Cardiac fibroblast (primary cell): Measurements from ENCODE around the gene EOLA1.
"Not testable (repeated sequence)": the region's sequence is repeated elsewhere in the genome, so short reads cannot be mapped to it uniquely, and the experiment has no call there.

ENCODE experiments used
- DNase-seq, 2 donors: peaks; one replicate each; pipeline versions ENCODE4 v3.0.0 to v3.0.0-alpha.2; 2010; ENCODE audit warnings: low read depth in 2 of 2
- H3K4me3 ChIP-seq, 2 donors: replicated peaks in 1 of 2; 1 replicate in 1 of 2; 2 replicates in 1 of 2; pipeline ENCODE4 v1.5.1; 2011; ENCODE audit warnings: low read depth in 2 of 2, low read length in 2 of 2, mild to moderate bottlenecking in 2 of 2, moderate library complexity in 1 of 2
- CTCF ChIP-seq: IDR thresholded peaks from one replicate; pipeline ENCODE4 v1.5.1; 2011; ENCODE audit warnings: low read depth, mild to moderate bottlenecking, low read length, inconsistent platforms

The EOLA1 gene

GRCh38 chrX:149497626-149498025 lies 43.2 kb upstream of the EOLA1 start:
- no peak for TF ChIP-seq CTCF
- peak in 1 of 2 donors; percentile 67 for DNase-seq
- H3K4me3 ChIP-seq: no peak overlapping the region

DNA sequence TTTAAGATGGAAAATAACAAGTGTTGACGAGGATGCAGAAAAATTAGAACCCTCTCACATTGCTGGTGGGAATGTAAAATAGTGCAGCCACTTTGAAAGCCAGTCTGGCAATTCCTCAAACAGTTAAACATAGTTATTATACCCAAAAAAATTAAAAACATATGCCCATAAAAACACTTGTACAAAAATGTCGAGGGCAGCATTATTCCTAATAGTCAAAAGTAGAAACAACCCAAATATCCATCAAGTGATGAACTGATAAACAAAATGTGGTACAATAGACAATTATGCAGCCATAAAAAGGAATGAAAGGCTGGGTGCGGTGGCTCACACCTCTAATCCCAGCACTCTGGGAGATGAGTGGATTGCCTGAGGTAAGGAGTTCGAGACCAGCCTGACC lies 42.0 kb upstream of the EOLA1 start:
- no peak for DNase-seq
- H3K4me3 ChIP-seq: no peak overlapping the region

GRCh38 chrX:149499766-149500165 lies 41.0 kb upstream of the EOLA1 start:
- H3K4me3 ChIP-seq: no peak overlapping the region
- DNase-seq: no peak
- no peak for TF ChIP-seq CTCF

More for the DNA sequence above, 42.0 kb upstream of the EOLA1 start:
- TF ChIP-seq CTCF: no peak

DNA sequence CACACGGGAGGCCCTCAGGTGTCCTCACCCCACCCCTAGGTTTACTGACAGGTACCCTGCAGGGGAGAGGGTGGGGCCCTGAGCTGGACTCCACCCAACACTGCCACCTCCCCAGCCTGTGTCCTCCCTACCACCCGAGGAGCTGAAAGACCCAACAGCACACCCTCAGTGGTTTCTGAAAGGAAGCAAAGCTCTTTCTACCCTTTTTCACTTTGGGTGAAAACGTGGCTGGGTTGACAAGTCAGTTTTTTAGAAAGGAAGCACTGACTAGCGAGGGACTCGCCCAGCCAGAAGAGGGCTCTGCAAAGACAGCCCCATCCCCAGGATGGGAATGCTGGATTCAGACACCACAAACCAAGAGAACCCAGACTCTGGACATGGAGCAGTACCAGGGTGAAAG lies 37.9 kb upstream of the EOLA1 start:
- H3K4me3 ChIP-seq, DNase-seq: not testable (repeated sequence)

DNA sequence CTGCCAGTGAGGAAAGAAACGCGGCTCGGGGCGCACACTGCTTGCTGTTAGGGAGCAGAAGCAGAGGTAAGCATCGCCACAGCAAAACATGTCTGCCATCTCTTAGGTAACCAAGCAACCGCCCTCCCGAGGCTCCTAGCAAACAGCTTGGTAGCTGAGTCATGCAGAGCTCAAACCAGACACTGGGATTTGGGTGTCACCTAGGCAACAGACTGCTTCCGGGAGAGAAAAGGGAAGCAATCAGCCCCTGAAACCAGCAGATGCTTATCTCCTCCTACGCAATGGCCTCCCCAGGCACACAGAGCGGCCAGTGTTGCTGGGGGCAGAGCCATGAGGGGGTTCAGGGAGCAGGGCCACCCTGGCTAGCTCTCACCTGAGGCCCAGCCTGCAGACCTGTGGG lies 37.4 kb upstream of the EOLA1 start:
- H3K4me3 ChIP-seq: peak overlapping the region in 1 of 2 donors; percentile 24
- peak; percentile 62 to 70 for DNase-seq

GRCh38 chrX:149504226-149504914 lies 36.4 kb upstream of the EOLA1 start:
- TF ChIP-seq CTCF: peak; percentile 15
- peak overlapping the region; percentile 63 to 67 for H3K4me3 ChIP-seq
- peak in 1 of 2 donors; percentile 16 for DNase-seq

DNA sequence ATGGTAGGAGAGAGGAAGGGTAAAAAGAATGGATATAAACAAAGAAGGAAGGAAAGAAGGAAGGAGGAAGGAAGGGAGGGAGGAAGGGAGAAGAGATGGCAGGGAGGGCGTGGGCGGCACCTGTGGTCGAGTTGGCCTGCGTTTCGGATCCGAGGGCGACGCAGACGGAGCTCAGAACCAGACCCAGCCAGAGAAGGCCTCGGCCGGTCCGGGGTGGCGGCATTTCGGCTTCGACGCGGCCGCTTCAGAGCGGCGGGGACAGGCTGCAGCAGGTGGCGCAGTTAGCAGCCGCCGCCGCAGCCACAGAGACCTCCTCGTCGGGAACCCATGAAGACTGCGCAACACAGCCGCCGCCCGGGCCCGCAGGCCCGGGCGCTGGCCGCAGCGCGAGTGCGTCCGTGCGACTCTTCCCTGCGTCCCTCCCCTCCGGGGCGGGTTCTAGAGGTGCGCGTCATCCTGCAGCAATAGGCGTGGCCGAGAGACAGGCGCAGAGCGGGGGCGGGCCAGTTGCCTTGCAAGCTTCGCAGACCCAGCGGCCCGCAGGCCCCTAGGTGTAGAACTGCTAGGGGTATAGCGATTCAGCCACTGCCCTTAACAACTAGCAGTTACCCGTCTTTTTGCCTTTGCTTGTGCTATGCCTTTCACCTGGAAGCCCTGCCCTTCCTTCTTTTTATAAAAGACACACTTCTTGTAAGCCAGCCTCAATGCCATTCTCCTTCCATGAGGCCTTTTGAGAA lies 35.7 kb upstream of the EOLA1 start, which contains the start of gene IDS:
TSS of gene IDS (minus strand) at position 392 of the 737 bp plus-strand sequence. CDS start at position 223, 169 bp downstream.
- peak; percentile 81 to 87 for DNase-seq
- TF ChIP-seq CTCF: no peak
- peak within 1 kb of the TSS; percentile 63 to 67 for H3K4me3 ChIP-seq
